Measurements from ENCODE around the gene PRPF19.

The PRPF19 gene

DNA sequence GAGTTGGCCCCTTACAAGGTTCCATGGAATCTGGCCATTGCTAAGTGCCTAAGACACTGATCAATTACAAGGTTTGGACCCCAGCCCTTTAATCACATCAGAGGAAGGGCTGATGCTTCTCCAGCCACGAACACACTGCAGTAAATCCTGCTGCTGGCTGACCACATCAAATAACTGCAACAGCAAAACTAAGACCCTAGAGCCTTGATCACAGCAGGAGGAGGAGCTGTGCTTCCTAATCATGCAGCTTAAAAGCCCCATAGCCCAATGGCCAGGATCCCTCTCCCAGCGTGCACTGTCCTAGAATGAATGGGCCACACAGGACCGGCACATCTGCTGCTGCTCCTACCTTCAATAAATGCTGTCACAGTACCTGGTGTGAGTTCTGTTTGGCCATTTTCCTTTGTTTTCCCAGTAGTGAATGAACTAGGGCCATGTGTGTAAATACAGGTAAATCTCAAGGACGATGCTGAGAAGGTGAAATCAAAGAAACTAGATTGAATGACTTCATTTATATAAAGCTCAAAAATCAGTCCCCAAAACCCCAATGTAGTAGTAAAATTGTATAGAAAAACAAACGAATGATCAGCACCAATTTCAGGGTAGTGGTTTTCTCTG lies 26.3 kb downstream of the PRPF19 start:
- H3K4me3 ChIP-seq (ENCODE audit: low read length): no peak overlapping the region
- H3K27me3 ChIP-seq (ENCODE audit: control insufficient read depth, insufficient read depth, low read length): no peaks in the 10 kb centered on the region
- H3K27ac ChIP-seq (ENCODE audit: low read depth, low read length): no peak overlapping the region
- no peak overlapping the region for H3K9ac ChIP-seq (ENCODE audit: low read length)
- peaks cover 6% of the 10 kb centered on the region for H3K36me3 ChIP-seq (ENCODE audit: control insufficient read depth, insufficient read depth, low read length)
- H3K4me1 ChIP-seq (ENCODE audit: control insufficient read depth, insufficient read depth, low read length): no peaks in the 10 kb centered on the region

DNA sequence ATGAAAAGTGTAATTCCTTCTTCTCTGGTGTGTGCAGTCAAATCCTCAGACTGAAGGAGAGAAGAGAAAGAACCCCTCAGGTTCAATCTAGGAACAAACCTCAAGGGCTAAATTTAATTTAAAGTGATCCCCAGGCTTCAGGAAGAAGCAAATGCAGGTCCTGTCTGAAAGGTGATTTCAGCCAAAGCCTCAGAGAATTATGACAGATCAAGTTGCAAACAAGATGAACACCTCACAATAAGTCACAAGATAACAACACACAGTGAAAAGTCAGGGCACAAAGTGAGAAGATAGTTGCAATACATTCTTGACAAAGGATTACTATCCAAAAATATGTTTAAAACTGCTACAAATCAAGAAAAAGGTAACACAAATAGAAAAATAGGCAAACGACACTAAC lies 27.3 kb downstream of the PRPF19 start:
- Histone ChIP-seq H3K27me3 (ENCODE audit: control insufficient read depth, insufficient read depth, low read length) (no peaks in the 10 kb centered on the region), H3K36me3 (ENCODE audit: control insufficient read depth, insufficient read depth, low read length) (peaks cover 6% of the 10 kb centered on the region), H3K4me1 (ENCODE audit: control insufficient read depth, insufficient read depth, low read length) (no peaks in the 10 kb centered on the region), H3K4me3 (ENCODE audit: low read length) (no peak overlapping the region), H3K27ac (ENCODE audit: low read depth, low read length) (no peak overlapping the region), H3K9ac (ENCODE audit: low read length) (no peak overlapping the region)

DNA sequence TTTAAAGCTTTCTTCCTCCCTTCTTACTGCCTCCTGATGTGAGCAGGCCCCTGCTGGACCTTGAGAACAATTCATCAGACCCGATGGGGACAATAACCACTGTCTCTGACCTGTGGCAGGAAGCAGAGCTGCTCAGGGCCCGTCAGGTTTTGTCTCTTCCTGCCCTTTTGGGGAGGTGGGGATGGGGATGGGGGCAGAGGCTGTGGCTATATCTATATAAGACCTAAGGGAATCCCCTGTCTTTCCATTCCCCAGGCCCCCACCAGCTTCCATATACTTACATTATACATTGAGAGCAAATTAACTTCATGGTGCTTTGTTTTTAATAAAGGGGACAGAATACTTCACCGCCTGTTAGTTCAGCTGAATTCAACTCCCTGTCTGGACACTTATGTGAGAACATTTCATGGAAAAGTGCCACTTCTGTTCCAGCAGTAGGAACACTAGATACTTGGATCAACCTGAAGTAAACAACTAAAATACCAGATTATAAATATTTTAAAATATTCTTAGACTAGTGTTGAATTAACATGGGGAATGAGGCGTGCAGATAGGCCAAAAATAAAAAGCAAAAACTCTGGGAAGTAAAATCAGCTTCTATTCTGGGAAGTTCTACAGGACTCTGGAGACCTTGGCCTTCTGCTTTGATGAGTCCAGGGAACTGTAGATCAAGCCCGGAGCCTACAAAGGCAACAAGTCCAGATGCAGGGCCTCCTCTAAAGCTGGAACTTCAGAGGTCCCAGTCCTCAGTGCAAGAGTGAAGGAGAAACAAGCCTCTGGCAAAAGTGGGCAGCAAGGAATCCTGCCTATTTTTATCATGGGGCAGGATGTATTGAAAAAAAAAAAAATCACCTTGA lies 27.9 kb downstream of the PRPF19 start:
- Histone ChIP-seq H3K27me3 (ENCODE audit: control insufficient read depth, insufficient read depth, low read length) (no peaks in the 10 kb centered on the region), H3K4me1 (ENCODE audit: control insufficient read depth, insufficient read depth, low read length) (no peaks in the 10 kb centered on the region), H3K27ac (ENCODE audit: low read depth, low read length) (no peak overlapping the region), H3K9ac (ENCODE audit: low read length) (no peak overlapping the region), H3K36me3 (ENCODE audit: control insufficient read depth, insufficient read depth, low read length) (peaks cover 6% of the 10 kb centered on the region), H3K4me3 (ENCODE audit: low read length) (no peak overlapping the region)

DNA sequence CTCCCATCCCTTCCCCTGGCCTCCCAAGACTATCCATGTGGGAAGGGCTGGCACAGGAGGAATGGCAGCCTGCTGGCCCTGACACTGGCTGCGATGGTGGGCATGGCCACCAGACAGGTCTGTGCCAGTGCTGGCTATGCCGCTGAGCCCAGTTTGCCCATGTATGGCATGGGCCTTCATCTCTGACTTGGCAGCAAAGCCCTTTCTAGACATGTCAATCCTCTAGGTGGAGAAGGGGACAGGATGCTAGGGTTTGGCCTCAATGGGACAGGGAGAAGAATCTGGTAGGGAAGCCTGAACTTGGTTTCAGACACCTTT lies 30.3 kb downstream of the PRPF19 start:
- no peaks in the 10 kb centered on the region for H3K4me1 ChIP-seq (ENCODE audit: control insufficient read depth, insufficient read depth, low read length)
- H3K27ac ChIP-seq (ENCODE audit: low read depth, low read length): no peak overlapping the region
- H3K4me3 ChIP-seq (ENCODE audit: low read length): no peak overlapping the region
- peaks cover 6% of the 10 kb centered on the region for H3K36me3 ChIP-seq (ENCODE audit: control insufficient read depth, insufficient read depth, low read length)
- no peak overlapping the region for H3K9ac ChIP-seq (ENCODE audit: low read length)
- no peaks in the 10 kb centered on the region for H3K27me3 ChIP-seq (ENCODE audit: control insufficient read depth, insufficient read depth, low read length)

DNA sequence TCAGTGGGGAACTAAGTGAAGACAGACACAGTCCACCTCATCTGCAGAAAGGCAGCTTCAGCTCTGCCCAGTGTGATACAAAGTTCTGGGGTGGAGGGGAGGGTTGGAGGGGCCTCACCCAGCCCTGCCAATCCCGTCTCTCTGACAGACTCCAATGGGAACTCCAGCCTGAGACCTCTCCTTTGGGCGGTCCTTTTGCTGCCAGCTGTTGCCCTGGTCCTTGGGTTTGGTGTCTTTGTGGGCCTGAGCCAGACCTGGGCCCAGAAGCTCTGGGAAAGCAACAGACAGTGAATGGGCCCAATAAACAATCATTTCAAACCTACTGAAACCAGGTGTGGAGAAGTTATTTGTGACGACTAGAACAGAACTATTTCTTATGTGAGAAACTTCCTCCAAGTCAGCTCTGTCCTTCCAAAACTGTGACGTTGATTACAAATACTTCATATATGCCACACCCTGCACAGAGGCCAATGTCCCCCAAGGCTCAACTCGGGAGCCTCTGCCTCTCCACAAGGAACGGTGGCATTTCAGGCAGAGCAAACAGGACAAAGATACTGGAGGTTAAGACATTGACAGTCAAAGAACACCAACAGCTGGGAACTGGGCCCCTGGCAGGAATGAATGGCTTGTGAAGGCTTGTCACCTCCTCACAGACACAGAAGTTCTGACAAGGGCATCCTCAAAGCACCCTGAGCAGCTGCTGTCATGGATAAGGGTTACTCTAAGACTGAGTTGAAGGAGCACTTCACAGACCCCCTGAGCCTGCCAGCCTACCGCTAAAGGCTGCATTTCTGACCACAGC lies 30.8 kb downstream of the PRPF19 start:
- H3K27ac ChIP-seq (ENCODE audit: low read depth, low read length): no peak overlapping the region
- peaks cover 3% of the 10 kb centered on the region for H3K36me3 ChIP-seq (ENCODE audit: control insufficient read depth, insufficient read depth, low read length)
- H3K4me1 ChIP-seq (ENCODE audit: control insufficient read depth, insufficient read depth, low read length): no peaks in the 10 kb centered on the region

DNA sequence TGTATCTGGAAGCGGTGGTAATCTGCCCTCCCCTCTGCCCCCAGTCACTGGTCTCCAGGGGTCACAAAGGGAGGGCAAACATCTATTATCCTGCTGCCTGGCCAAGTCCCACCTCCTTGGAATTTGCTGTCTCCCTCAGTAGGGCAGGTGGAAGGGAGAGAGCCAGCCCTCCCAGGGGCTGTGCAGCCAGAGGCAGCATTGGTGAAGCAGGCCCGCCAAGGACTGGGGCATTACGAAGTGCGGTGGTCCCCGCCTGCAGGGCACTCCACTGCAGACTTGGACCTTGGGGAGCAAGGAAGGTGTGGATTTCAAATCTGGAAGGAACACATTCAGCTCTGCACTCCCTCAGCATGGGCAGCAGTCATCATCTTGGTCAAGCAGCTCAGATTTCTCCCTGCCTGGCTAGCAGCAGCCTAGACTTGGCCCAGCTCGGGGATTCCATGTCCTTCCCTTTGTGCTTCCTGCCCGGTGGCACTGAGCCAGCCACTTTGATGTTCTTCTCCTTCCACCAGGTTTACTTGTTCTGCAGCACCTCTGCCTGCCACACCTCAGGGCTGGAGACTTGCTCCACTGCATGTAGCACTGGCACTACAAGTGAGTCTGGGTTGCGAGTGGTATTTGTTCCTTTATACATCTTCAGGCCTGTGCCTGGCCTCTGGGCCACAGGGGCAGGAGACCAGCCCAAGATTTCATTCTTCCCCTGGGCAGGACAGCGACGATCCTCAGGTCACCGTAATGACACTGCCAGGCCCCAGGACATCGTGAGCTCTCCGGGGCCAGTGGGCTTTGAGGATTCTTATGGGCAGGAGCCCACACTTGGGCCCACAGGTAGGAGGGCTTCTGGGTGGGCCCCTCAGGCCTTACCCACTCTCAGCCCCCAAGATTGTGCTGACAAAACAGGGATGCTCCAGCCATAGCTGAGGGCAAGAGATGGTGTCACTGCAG lies 31.7 kb downstream of the PRPF19 start:
- Histone ChIP-seq H3K36me3 (ENCODE audit: control insufficient read depth, insufficient read depth, low read length) (no peaks in the 10 kb centered on the region), H3K4me1 (ENCODE audit: control insufficient read depth, insufficient read depth, low read length) (no peaks in the 10 kb centered on the region), H3K27me3 (ENCODE audit: control insufficient read depth, insufficient read depth, low read length) (no peaks in the 10 kb centered on the region), H3K4me3 (ENCODE audit: low read length) (no peak overlapping the region), H3K27ac (ENCODE audit: low read depth, low read length) (no peak overlapping the region), H3K9ac (ENCODE audit: low read length) (no peak overlapping the region)

More for the DNA sequence above, 30.8 kb downstream of the PRPF19 start:
- no peak overlapping the region for H3K4me3 ChIP-seq (ENCODE audit: low read length)
- no peaks in the 10 kb centered on the region for H3K27me3 ChIP-seq (ENCODE audit: control insufficient read depth, insufficient read depth, low read length)
- no peak overlapping the region for H3K9ac ChIP-seq (ENCODE audit: low read length)

DNA sequence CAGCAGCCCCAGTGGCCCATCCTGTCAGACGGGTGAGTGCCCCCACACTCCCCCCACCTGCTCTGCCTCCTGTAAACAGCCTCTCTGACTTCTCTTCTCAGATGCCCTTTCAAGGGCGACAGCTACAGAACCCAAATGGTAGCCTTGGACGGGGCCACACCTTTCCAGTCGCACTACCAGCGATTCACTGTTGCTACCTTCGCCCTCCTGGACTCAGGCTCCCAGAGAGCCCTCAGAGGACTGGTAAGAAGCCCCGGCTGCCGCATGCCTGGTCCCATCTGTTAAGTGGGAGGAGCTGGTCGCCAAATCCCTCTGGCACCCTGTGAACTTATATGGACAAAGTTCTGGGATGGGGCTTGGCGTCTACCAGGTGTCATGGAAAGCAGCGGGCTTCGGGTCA lies 32.9 kb downstream of the PRPF19 start:
- no peak overlapping the region for H3K9ac ChIP-seq (ENCODE audit: low read length)
- no peaks in the 10 kb centered on the region for H3K36me3 ChIP-seq (ENCODE audit: control insufficient read depth, insufficient read depth, low read length)
- no peak overlapping the region for H3K27ac ChIP-seq (ENCODE audit: low read depth, low read length)
- no peaks in the 10 kb centered on the region for H3K4me1 ChIP-seq (ENCODE audit: control insufficient read depth, insufficient read depth, low read length)
- no peak overlapping the region for H3K4me3 ChIP-seq (ENCODE audit: low read length)
- H3K27me3 ChIP-seq (ENCODE audit: control insufficient read depth, insufficient read depth, low read length): no peaks in the 10 kb centered on the region

DNA sequence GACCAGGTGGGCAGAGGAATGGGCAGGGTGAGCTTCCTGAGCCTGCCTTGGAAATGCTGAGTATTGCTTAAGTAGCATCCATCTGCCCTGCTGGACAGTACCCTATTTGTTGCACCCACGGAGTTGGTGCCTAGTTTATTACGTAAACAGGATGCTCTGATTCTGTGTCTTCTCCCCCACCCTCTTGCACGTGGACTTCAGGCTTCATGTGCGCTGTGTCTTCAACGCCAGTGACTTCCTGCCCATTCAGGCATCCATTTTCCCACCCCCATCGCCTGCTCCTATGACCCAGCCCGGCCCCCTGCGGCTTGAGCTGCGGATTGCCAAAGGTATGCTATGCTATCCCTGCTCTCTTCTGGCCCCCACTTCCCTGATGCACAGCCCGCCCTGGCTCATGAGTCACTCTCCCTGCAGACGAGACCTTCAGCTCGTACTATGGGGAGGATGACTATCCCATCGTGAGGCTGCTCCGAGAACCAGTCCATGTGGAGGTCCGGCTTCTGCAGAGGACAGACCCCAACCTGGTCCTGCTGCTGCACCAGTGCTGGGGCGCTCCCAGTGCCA lies 33.3 kb downstream of the PRPF19 start:
- Histone ChIP-seq H3K9ac (ENCODE audit: low read length) (no peak overlapping the region), H3K36me3 (ENCODE audit: control insufficient read depth, insufficient read depth, low read length) (no peaks in the 10 kb centered on the region), H3K27me3 (ENCODE audit: control insufficient read depth, insufficient read depth, low read length) (no peaks in the 10 kb centered on the region), H3K4me3 (ENCODE audit: low read length) (no peak overlapping the region), H3K4me1 (ENCODE audit: control insufficient read depth, insufficient read depth, low read length) (no peaks in the 10 kb centered on the region), H3K27ac (ENCODE audit: low read depth, low read length) (no peak overlapping the region)

DNA sequence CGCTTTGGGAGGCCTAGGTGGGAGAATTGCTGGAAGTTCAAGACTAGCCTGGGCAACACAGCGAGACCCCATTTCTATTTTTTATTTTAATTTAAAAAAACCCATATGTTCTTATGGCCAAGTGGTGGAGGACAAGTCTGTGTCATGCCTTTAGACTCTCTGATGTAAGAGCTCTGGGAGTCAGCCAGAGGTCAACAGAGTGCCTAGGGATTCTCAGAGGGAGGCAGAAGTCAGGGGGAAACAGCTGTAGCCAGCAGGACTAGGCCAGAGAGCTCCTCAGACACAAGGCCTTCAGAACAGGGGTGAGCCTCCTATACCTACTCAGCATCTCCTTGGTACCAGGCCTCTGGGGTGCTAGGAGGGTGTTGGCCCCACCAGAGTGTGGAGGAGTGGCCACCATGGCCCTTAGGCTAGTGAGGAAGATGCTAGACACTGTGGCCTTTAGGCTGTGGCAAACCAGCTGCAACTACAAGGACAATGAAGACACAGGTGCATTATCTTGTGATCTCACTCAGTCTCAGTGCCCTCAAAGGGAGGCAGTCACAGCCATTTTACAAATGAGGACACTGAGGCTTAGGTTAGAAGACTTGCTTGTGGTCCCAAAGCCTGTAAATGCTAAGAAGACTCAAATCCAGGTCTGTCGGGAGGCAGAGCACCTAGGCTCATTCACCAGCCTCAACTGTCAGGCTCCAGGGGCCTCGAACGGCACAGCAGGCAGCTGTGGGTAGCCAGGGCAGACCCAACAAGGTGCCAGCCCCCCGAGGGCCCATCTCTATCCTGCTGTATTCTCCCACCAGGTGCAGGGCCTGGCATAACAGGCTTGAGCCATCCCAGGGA lies 34.0 kb downstream of the PRPF19 start:
- H3K27me3 ChIP-seq (ENCODE audit: control insufficient read depth, insufficient read depth, low read length): no peaks in the 10 kb centered on the region
- H3K9ac ChIP-seq (ENCODE audit: low read length): no peak overlapping the region
- H3K4me1 ChIP-seq (ENCODE audit: control insufficient read depth, insufficient read depth, low read length): no peaks in the 10 kb centered on the region
- no peak overlapping the region for H3K27ac ChIP-seq (ENCODE audit: low read depth, low read length)
- H3K36me3 ChIP-seq (ENCODE audit: control insufficient read depth, insufficient read depth, low read length): no peaks in the 10 kb centered on the region
- H3K4me3 ChIP-seq (ENCODE audit: low read length): no peak overlapping the region

DNA sequence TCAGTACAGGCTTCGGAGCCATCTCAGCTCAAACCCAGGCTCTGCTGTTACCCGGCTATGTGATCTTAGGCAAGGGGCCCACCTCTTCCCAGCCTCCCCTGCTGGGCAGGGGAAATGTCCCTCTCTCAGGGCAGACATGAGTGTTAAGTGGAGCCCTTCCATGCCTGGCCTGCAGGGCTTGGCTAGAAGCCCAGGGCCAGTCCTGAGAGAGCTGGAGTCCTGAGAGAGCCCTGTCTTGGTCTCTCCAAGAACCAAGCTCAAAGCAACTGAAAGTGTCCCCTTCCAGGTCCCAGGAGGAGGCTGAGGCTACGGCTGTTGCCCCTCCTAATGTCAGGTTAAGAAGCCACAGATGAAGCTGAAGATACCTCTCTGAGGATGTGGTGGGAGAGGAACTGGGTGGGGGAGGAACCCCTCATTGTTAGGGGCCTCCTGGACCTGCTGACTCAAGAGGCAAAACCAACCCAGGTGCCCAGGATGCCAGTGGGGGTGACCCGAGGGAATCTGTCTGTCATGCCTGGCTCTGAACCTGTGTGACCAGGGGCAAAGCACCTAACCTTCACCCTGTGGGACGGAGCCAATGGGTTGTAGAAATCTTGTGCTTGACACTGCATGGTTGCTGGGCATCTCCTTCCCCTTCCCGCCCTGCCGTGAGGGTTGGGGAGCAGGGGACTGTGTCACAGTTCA lies 34.9 kb downstream of the PRPF19 start:
- no peak overlapping the region for H3K9ac ChIP-seq (ENCODE audit: low read length)
- H3K36me3 ChIP-seq (ENCODE audit: control insufficient read depth, insufficient read depth, low read length): no peaks in the 10 kb centered on the region
- no peak overlapping the region for H3K27ac ChIP-seq (ENCODE audit: low read depth, low read length)
- no peaks in the 10 kb centered on the region for H3K27me3 ChIP-seq (ENCODE audit: control insufficient read depth, insufficient read depth, low read length)
- H3K4me3 ChIP-seq (ENCODE audit: low read length): no peak overlapping the region
- no peaks in the 10 kb centered on the region for H3K4me1 ChIP-seq (ENCODE audit: control insufficient read depth, insufficient read depth, low read length)
